ENCODE measurements around the gene LRPPRC.
A peak's percentile ranks its signal among the peaks of the same experiment; 100 is the strongest.
"Not testable (repeated sequence)": the region's sequence is repeated elsewhere in the genome, so short reads cannot be mapped to it uniquely, and the experiment has no call there.

The LRPPRC gene

GRCh38 chr2:43977677-43978375 lies 18.0 kb downstream of the LRPPRC start:
- DNase-seq, result no peak

GRCh38 chr2:43960921-43961320 lies 34.9 kb downstream of the LRPPRC start:
- no peak for DNase-seq

GRCh38 chr2:43958397-43959275 lies 37.2 kb downstream of the LRPPRC start:
- no peak for DNase-seq

GRCh38 chr2:43950383-43951008 lies 45.3 kb downstream of the LRPPRC start:
- DNase-seq, result peak; percentile 4 to 60

GRCh38 chr2:43948370-43948769 lies 47.4 kb downstream of the LRPPRC start:
- no peak for DNase-seq

GRCh38 chr2:43946685-43947084 lies 49.1 kb downstream of the LRPPRC start:
- no peak for DNase-seq

- no peak for DNase-seq
Observed at GRCh38 chr2:43945439-43945838, 50.4 kb downstream of the LRPPRC start.

- DNase-seq, result no peak
Observed at GRCh38 chr2:43944915-43945314, 50.9 kb downstream of the LRPPRC start.

- no peak for DNase-seq
Observed at GRCh38 chr2:43943809-43944452, 51.9 kb downstream of the LRPPRC start.

GRCh38 chr2:43943323-43943722 lies 52.5 kb downstream of the LRPPRC start:
- DNase-seq, result no peak

GRCh38 chr2:43942881-43943280 lies 52.9 kb downstream of the LRPPRC start:
- no peak for DNase-seq

- no peak for DNase-seq
Observed at GRCh38 chr2:43941966-43942365, 53.8 kb downstream of the LRPPRC start.

- no peak for DNase-seq
Observed at GRCh38 chr2:43941359-43941758, 54.4 kb downstream of the LRPPRC start.

GRCh38 chr2:43939695-43940256 lies 56.0 kb downstream of the LRPPRC start:
- no peak for DNase-seq

GRCh38 chr2:43937269-43937820 lies 58.4 kb downstream of the LRPPRC start:
- no peak for DNase-seq

- DNase-seq, result no peak
Observed at GRCh38 chr2:43934567-43934966, 61.2 kb downstream of the LRPPRC start.

GRCh38 chr2:43931293-43931692 lies 64.5 kb downstream of the LRPPRC start:
- DNase-seq, result no peak

GRCh38 chr2:43927442-43927841 lies 68.3 kb downstream of the LRPPRC start:
- DNase-seq, result no peak

- DNase-seq, result no peak
Observed at GRCh38 chr2:43925431-43925830, 70.4 kb downstream of the LRPPRC start.

GRCh38 chr2:43924463-43924862 lies 71.3 kb downstream of the LRPPRC start:
- no peak for DNase-seq

GRCh38 chr2:43911136-43911790 lies 84.5 kb downstream of the LRPPRC start:
- DNase-seq, result not testable (repeated sequence)
